Tibial artery (tissue), 4 donors: Measurements from ENCODE around the gene MAL.
A peak's percentile ranks its signal among the peaks of the same experiment; 100 is the strongest.

Experiments
- DNase-seq, 2 donors: peaks; one replicate each; pipeline ENCODE4 v3.0.0-alpha.2; 2019
- H3K27ac ChIP-seq, 2 donors: fragments of 200-600 bp; sonication (generic) in 1 of 2; 1 replicate in 1 of 2; 2 replicates in 1 of 2; pipeline ENCODE4 v1.5.1; 2018 to 2019; ENCODE audit warnings: mild to moderate bottlenecking in 1 of 2
- H3K27me3 ChIP-seq, 2 donors: fragments of 200-600 bp; sonication (generic) in 1 of 2; one replicate each; pipeline versions ENCODE4 v1.5.1 to v1.6.0; 2016 to 2019
- H3K36me3 ChIP-seq, 3 donors: fragments of 200-600 bp; sonication (generic) in 2 of 3; one replicate each; pipeline ENCODE4 v1.5.1; 2016 to 2019; ENCODE audit warnings: mild to moderate bottlenecking in 2 of 3
- H3K4me1 ChIP-seq, 4 donors: fragments of 200-600 bp; sonication (generic) in 2 of 4; 1 replicate in 3 of 4; 2 replicates in 1 of 4; pipeline ENCODE4 v1.5.1; 2016 to 2019
- H3K4me3 ChIP-seq, 2 donors: fragments of 200-600 bp; sonication (generic) in 1 of 2; 1 replicate in 1 of 2; 2 replicates in 1 of 2; pipeline ENCODE4 v1.5.1; 2018 to 2019; ENCODE audit warnings: mild to moderate bottlenecking in 2 of 2
- H3K9me3 ChIP-seq, 3 donors: fragments of 200-600 bp; sonication (generic) in 1 of 3; one replicate each; pipeline ENCODE4 v1.5.1; 2016 to 2019
- intact Hi-C: fragments of 100-400 bp; cut with DNase I; formaldehyde crosslinking; loops from one replicate; pipeline ENCODE4 v1.15.0; 2023; ENCODE audit warnings: low total_unique reads
- TF ChIP-seq, protein P1 (sequence below), 2 experiments: fragments of 200-600 bp in 1 of 2; fragments of 450-650 bp in 1 of 2; IDR thresholded peaks; one replicate each; pipeline ENCODE4 v1.5.1; 2017 to 2019; ENCODE audit warnings: antibody characterized with exemption in 2 of 2, mild to moderate bottlenecking in 1 of 2, moderate library complexity in 1 of 2

Gene MAL

DNA sequence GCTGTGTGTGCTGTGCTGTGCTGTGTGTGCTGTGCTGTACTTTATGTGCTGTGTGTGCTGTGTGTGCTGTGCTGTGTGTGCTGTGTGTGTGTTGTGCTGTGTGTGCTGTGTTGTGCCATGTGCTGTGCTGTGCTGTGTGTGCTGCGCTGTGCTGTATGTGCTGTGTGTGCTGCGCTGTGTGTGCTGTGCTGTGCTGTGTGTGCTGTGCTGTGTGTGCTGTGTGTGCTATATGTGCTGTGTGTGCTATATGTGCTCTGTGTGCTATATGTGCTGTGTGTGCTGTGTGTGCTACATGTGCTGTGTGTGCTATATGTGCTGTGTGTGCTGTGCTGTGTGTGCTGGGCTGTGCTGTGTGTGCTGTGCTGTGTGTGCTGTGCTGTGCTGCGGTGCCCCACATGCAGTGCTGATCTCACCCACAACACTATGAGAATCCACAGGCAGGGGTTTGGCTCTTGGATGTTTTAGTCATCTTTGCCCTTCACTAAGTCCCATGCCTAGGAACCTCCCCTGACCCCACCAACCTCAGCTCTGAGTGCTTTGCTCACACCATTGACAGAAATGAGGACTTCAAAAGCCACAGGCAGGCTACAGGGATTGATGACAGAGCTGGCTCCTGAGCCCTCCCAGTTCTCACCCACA, 30.5 kb upstream of the MAL start:
- H3K27me3 ChIP-seq, result peaks cover 0 to 53% of the 10 kb centered on the region in 2 donors
- H3K27ac ChIP-seq, result no peak overlapping the region
- intact Hi-C loops, result no loop called here
- no peaks in the 10 kb centered on the region for H3K36me3 ChIP-seq
- peaks cover 0 to 6% (median 0%) of the 10 kb centered on the region in 4 donors for H3K4me1 ChIP-seq
- DNase-seq, result peak in 1 of 2 donors; percentile 19
- no peak overlapping the region for H3K4me3 ChIP-seq
- TF ChIP-seq, protein P1, sequence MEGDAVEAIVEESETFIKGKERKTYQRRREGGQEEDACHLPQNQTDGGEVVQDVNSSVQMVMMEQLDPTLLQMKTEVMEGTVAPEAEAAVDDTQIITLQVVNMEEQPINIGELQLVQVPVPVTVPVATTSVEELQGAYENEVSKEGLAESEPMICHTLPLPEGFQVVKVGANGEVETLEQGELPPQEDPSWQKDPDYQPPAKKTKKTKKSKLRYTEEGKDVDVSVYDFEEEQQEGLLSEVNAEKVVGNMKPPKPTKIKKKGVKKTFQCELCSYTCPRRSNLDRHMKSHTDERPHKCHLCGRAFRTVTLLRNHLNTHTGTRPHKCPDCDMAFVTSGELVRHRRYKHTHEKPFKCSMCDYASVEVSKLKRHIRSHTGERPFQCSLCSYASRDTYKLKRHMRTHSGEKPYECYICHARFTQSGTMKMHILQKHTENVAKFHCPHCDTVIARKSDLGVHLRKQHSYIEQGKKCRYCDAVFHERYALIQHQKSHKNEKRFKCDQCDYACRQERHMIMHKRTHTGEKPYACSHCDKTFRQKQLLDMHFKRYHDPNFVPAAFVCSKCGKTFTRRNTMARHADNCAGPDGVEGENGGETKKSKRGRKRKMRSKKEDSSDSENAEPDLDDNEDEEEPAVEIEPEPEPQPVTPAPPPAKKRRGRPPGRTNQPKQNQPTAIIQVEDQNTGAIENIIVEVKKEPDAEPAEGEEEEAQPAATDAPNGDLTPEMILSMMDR (IDR thresholded peaks at IDR 0.05), result no peak
- H3K9me3 ChIP-seq, result no peaks in the 10 kb centered on the region

DNA sequence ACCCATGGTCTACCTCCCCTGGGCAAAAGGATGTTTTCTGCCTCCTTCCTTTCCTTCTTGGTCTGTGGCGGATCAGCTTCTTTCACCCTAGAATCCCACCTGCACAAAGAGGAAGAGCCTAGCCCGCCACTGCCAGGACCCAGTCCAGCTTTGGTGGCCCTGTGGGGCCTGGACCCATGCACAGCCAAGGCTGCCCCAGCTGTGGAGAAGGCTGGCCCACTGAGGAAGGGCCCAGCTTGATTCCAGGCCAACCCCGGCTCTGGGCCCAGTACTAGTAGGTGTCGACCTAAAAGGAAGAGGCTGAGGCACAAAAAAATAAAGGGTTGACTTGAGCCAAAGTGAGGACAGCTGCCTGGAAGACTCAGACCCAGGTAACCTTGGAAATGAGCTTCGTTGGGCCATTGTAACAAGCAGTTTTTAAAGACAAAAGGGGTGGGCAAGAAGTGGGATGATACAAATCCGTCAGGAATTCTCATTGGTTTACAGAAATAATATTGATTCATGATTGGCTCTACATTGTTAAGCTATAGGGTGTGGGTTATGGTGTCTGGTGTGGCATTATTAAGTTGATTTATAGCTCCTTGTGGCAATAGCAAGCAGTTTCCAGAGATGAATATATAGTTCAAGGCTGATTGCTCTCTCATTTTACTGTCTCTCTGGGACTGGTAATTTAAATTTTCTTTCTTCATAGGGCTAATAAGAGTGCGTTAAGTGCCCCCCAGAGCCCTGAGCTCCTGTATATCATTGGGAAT, 29.8 kb upstream of the MAL start:
- H3K4me1 ChIP-seq, result peaks cover 0 to 6% (median 0%) of the 10 kb centered on the region in 4 donors
- no peaks in the 10 kb centered on the region for H3K36me3 ChIP-seq
- no peak overlapping the region for H3K27ac ChIP-seq
- intact Hi-C loops, result no loop called here
- H3K9me3 ChIP-seq, result no peaks in the 10 kb centered on the region
- peaks cover 0 to 55% of the 10 kb centered on the region in 2 donors for H3K27me3 ChIP-seq
- TF ChIP-seq, protein P1 (IDR thresholded peaks at IDR 0.05), result no peak
- H3K4me3 ChIP-seq, result no peak overlapping the region
- no peak for DNase-seq

DNA sequence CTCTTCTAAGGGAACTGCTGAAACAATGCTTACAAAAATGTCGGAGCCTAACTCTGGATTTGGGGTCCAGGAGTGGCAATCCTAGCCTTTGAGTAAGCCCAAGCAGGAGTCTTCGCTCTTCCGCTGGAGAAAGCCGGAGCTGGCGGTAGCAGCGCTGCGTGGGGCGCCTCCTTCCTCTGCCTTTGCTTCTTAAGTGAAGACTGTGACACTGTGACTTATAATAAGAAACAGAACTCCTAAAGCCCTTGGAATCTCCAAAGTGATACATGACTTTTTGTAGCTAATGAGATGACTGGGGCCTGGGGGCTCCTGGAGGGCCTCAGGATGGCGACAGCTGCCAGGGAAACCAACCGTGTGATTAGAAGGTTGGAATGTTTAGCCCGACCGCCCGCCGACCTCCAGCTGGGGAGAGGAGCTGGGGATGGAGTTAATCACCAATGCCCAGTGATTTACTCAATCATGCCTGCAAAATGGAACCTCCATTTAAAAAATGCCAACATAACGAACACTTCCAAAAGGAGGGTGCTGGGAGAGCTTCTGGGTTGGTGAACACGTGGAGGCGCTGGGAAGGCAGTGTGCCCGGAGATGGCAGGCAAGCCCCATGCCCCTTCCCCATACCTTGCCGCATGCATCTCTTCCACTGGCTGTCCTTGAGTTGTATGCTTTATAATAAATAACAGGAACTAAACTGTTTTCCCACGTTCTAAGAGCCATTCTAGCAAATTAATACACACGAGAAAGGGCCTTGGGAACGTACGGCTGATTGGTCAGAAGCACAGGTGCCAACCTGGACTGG, 29.0 kb upstream of the MAL start:
- intact Hi-C loops, result no loop called here
- no peaks in the 10 kb centered on the region for H3K36me3 ChIP-seq
- peaks cover 0 to 6% (median 0%) of the 10 kb centered on the region in 4 donors for H3K4me1 ChIP-seq
- no peak overlapping the region for H3K4me3 ChIP-seq
- no peaks in the 10 kb centered on the region for H3K9me3 ChIP-seq
- peak in 1 of 2 donors; percentile 32 for DNase-seq
- H3K27me3 ChIP-seq, result peaks cover 0 to 55% of the 10 kb centered on the region in 2 donors
- H3K27ac ChIP-seq, result no peak overlapping the region
- TF ChIP-seq, protein P1 (IDR thresholded peaks at IDR 0.05), result no peak

DNA sequence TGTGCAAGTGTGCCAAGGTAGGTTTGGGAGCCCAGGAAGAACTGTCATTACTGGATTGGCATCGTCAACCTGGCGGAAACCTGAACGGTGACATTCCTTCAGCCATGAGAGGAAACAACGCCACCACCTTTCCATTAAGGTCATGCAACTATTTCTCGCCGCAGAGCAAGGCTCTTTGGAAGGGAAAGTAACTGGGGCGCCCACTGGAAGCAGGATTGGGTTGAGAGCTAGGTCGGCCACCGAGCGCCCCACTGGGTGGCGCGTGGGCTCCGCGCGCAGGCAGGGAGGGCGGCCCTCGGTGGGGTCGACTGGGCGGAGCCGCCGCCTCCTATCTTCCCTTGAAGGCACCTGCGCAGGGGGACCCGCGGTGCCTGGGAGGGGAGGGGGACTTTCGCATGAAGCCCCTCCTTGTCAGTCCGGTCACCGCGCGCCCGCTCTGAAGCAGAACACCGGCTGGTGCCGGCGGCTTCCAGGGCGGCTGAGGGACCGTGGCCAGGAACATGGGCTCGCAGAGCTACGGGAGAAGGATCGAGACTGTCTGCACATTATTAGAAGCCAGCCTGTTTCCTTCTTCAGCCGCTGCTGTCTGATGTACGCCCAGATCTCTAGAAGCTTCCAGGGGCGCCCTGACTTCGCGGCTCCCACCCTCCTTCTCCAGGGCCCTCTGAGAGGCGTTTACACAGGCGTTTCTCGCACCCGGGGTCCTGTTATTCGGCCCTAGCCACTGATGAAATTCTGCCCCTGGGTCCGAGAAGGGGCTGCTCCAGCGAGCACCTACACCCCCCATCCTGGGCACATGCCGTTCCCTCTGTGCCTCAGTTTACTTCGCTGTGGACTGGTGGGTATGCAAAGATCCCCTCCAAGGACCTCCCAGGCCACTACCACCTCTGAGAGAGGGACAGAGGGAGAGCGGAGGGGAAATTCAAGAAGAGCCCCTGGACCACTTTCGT, 27.3 kb upstream of the MAL start:
- peak in 1 of 2 donors; percentile 32 for DNase-seq
- TF ChIP-seq, protein P1 (IDR thresholded peaks at IDR 0.05), result no peak
- Histone ChIP-seq H3K27me3 (peaks cover 0 to 55% of the 10 kb centered on the region in 2 donors), H3K4me3 (no peak overlapping the region), H3K36me3 (no peaks in the 10 kb centered on the region), H3K27ac (no peak overlapping the region), H3K9me3 (no peaks in the 10 kb centered on the region), H3K4me1 (peaks cover 0 to 6% (median 0%) of the 10 kb centered on the region in 4 donors)
- intact Hi-C loops, result no loop called here

DNA sequence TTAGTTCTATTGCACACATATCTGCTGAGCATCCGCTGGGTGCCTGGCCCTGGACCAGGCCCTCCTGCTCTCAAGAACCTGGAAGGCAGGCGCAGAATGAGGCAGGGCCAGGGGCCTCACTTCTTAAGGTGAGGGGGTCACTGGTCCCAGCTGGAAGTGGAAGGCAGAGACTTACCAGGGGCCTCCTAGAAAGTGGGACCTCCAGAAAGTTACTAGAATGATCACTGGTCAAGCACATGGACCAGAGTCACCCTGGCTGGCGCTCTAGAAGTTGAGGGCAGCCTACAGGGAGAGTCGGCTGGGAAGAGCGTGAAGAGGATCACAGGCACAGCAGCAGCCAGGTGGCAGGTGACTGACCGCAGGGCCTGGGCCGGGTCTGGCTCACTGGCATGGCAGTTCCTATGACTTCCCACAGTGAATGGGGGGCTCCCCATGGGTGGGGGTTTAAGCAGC, 26.1 kb upstream of the MAL start:
- Histone ChIP-seq H3K27me3 (peaks cover 0 to 49% of the 10 kb centered on the region in 2 donors), H3K4me3 (no peak overlapping the region), H3K4me1 (peaks cover 0 to 6% (median 0%) of the 10 kb centered on the region in 4 donors), H3K27ac (no peak overlapping the region), H3K9me3 (no peaks in the 10 kb centered on the region), H3K36me3 (no peaks in the 10 kb centered on the region)
- intact Hi-C loops, result no loop called here
- TF ChIP-seq, protein P1 (IDR thresholded peaks at IDR 0.05), result no peak
- DNase-seq, result peak in 1 of 2 donors; percentile 24
